HEK293T (cell line): Measurements from ENCODE around the gene EMP1.

Source experiments
- ARNT ChIP-seq: fragments of 450-650 bp; IDR thresholded peaks from 2 replicates; pipeline ENCODE4 v1.6.1; 2017; ENCODE audit warnings: mild to moderate bottlenecking
- FOXK2 ChIP-seq: fragments of 450-650 bp; IDR thresholded peaks from 2 replicates; pipeline ENCODE4 v1.6.1; 2016; ENCODE audit warnings: mild to moderate bottlenecking

GRCh38 chr12:13148485-13148847, 48.1 kb upstream of the EMP1 start:
- TF ChIP-seq ARNT (no peak), FOXK2 (no peak)
